22Rv1 (cell line): Measurements from ENCODE around the gene TNFRSF1B.

ENCODE experiments used
- H3K27ac ChIP-seq: fragments of 450-650 bp; 2 replicates; pipeline ENCODE4 v1.5.1; 2017
- CTCF ChIP-seq: fragments of 450-650 bp; IDR thresholded peaks from 2 replicates; pipeline ENCODE4 v1.5.1; 2017; ENCODE audit warnings: mild to moderate bottlenecking
- ZFX ChIP-seq: fragments of 450-650 bp; IDR thresholded peaks from 2 replicates; pipeline ENCODE4 v1.6.1; 2017; ENCODE audit warnings: antibody characterized with exemption, borderline replicate concordance

The TNFRSF1B gene

GRCh38 chr1:12202190-12202497 is 35.4 kb downstream of the TNFRSF1B start:
- TF ChIP-seq CTCF (no peak), ZFX (no peak)
- H3K27ac ChIP-seq, result no peak overlapping the region

GRCh38 chr1:12202577-12202976 is 35.8 kb downstream of the TNFRSF1B start:
- H3K27ac ChIP-seq, result no peak overlapping the region
- no peak for TF ChIP-seq CTCF
- TF ChIP-seq ZFX, result no peak

- TF ChIP-seq CTCF (no peak; the same call in 1 of the 2 replicates), ZFX (no peak)
- no peak overlapping the region for H3K27ac ChIP-seq
Observed at GRCh38 chr1:12203216-12204007, 36.6 kb downstream of the TNFRSF1B start.

GRCh38 chr1:12204140-12204539 is 37.3 kb downstream of the TNFRSF1B start:
- TF ChIP-seq CTCF (no peak), ZFX (no peak)

GRCh38 chr1:12204754-12205658 is 38.2 kb downstream of the TNFRSF1B start:
- TF ChIP-seq ZFX (no peak), CTCF (no peak)
- no peak overlapping the region for H3K27ac ChIP-seq

More at GRCh38 chr1:12204140-12204539, 37.3 kb downstream of the TNFRSF1B start:
- no peak overlapping the region for H3K27ac ChIP-seq

- TF ChIP-seq ZFX (no peak), CTCF (no peak)
Observed at GRCh38 chr1:12206238-12206637, 39.4 kb downstream of the TNFRSF1B start.

More at GRCh38 chr1:12206238-12206637, 39.4 kb downstream of the TNFRSF1B start:
- no peak overlapping the region for H3K27ac ChIP-seq
